K562 (cell line): Measurements from ENCODE around the gene PPA1. TPM values are rescaled to one million over a fixed set of nuclear protein-coding genes. Genes with fewer than 3 reads are reported as not detected.

Experiments used
- ATAC-seq: fragments of 200-7000 bp; cut with Tn5 transposase; 3 replicates; pipeline ENCODE4 v1.9.1; 2020; ENCODE audit warnings: moderate library complexity
- BruUV-seq: library from RNA; stranded (reverse); fragments of 400-500 nt; replicated peaks from 2 replicates; lab custom pipeline; 2021; lab: Mats Ljungman, UMichigan
- CTCF ChIA-PET: fragments of 300-600 bp; formaldehyde crosslinking; extraction: SDS; loops from one replicate; lab custom pipeline; 2021; ENCODE audit warnings: low intra/inter-chr PET ratio; lab: Yijun Ruan, JAX
- POLR2A ChIA-PET: fragments of 300-600, 350-650 bp; sonication (Branson Sonifier 250); formaldehyde crosslinking; extraction: SDS; loops from one replicate; lab custom pipeline; 2021; ENCODE audit warnings: antibody characterized with exemption, inconsistent platforms; lab: Yijun Ruan, JAX
- DNase-seq, 4 experiments: peaks; one replicate each; pipeline versions ENCODE4 v3.0.0 to v3.0.0-alpha.2; 2011 to 2018; ENCODE audit warnings: low spot score in 3 of 4, mixed read lengths in 3 of 4; ENCODE audit errors: extremely low read depth in 1 of 4
- FAIRE-seq: peaks from 2 replicates; lab custom pipeline; 2011; peaks lifted over from hg19 to GRCh38; lab: Jason Lieb, UNC
- H2AFZ ChIP-seq: 2 replicates; pipeline ENCODE4 v1.6.0; 2011; ENCODE audit warnings: low read depth, low read length, control low read depth, inconsistent platforms
- H3K27ac ChIP-seq: fragments of 200-600 bp; 3 replicates; pipeline ENCODE4 v1.8.0; 2011; ENCODE audit warnings: low read depth, mild to moderate bottlenecking, control low read depth, inconsistent platforms, low read length, moderate library complexity, mixed read lengths; ENCODE audit errors: extremely low read depth
- H3K27me3 ChIP-seq, 2 experiments: fragments of 300-600 bp in 1 of 2; 2 replicates in 1 of 2; 3 replicates in 1 of 2; pipeline versions ENCODE4 v1.6.0 to v1.8.0; 2011; ENCODE audit warnings: inconsistent platforms in 2 of 2, low read length in 2 of 2, mild to moderate bottlenecking in 1 of 2, mixed read lengths in 1 of 2, moderate library complexity in 1 of 2; ENCODE audit not compliant: control insufficient read depth in 2 of 2, insufficient read depth in 2 of 2
- H3K36me3 ChIP-seq: fragments of 300-600 bp; 3 replicates; pipeline ENCODE4 v1.8.0; 2011; ENCODE audit warnings: mild to moderate bottlenecking, low read length, inconsistent platforms; ENCODE audit not compliant: control insufficient read depth, insufficient read depth
- H3K4me1 ChIP-seq, 2 experiments: fragments of 200-600 bp in 1 of 2; replicated peaks in 1 of 2; 2 replicates in 1 of 2; 3 replicates in 1 of 2; pipeline versions ENCODE4 v1.5.1 to v1.8.0; 2011; ENCODE audit warnings: inconsistent platforms in 2 of 2, low read length in 2 of 2, mild to moderate bottlenecking in 1 of 2, mixed read lengths in 1 of 2, moderate library complexity in 1 of 2; ENCODE audit not compliant: control insufficient read depth in 2 of 2, insufficient read depth in 2 of 2
- H3K4me2 ChIP-seq: 2 replicates; pipeline ENCODE4 v1.6.1; 2011; ENCODE audit warnings: low read length, control low read depth, inconsistent platforms, mixed read lengths; ENCODE audit not compliant: insufficient read depth
- H3K4me3 ChIP-seq: fragments of 200-600 bp; sonication (generic), shearing (Covaris generic); 2 replicates; pipeline ENCODE4 v1.5.1; 2016; ENCODE audit warnings: control low read depth, inconsistent platforms
- H3K79me2 ChIP-seq: fragments of 200-600 bp; 3 replicates; pipeline ENCODE4 v1.8.0; 2011; ENCODE audit warnings: low read length, inconsistent platforms; ENCODE audit not compliant: control insufficient read depth, insufficient read depth
- H3K9ac ChIP-seq, 2 experiments: 2 replicates each; pipeline versions ENCODE4 v1.6.0 to v1.6.1; 2011; ENCODE audit warnings: low read depth in 2 of 2, low read length in 2 of 2, control low read depth in 1 of 2, inconsistent platforms in 1 of 2, mild to moderate bottlenecking in 1 of 2, mixed read lengths in 1 of 2; ENCODE audit not compliant: insufficient read depth in 1 of 2
- H3K9me1 ChIP-seq: one replicate; pipeline ENCODE4 v1.6.0; 2011; ENCODE audit warnings: inconsistent platforms, mild to moderate bottlenecking, low read length, moderate library complexity; ENCODE audit not compliant: control insufficient read depth, insufficient read depth
- H3K9me3 ChIP-seq: replicated peaks from 2 replicates; pipeline ENCODE4 v1.5.1; 2011; ENCODE audit warnings: low read depth, low read length, inconsistent platforms; ENCODE audit not compliant: control insufficient read depth, insufficient read depth
- H4K20me1 ChIP-seq: replicated peaks from 2 replicates; pipeline ENCODE4 v1.6.1; 2011; ENCODE audit warnings: low read length, inconsistent platforms, mixed read lengths; ENCODE audit not compliant: control insufficient read depth, insufficient read depth
- CHD2 ChIP-seq: IDR thresholded peaks from 2 replicates; pipeline ENCODE4 v1.6.1; 2011; ENCODE audit warnings: low read depth, low read length
- COPS2 ChIP-seq: fragments of 450-650 bp; conservative IDR thresholded peaks from 2 replicates; pipeline ENCODE4 v1.6.1; 2016; ENCODE audit warnings: mild to moderate bottlenecking, moderate library complexity
- DMBX1 ChIP-seq: fragments of 250-450 bp; sonication (Bioruptor Pico); IDR thresholded peaks from 2 replicates; pipeline ENCODE4 v1.8.0; 2022; ENCODE audit warnings: inconsistent platforms, mild to moderate bottlenecking, moderate library complexity, borderline replicate concordance
- IRF2 ChIP-seq: sonication (generic); formaldehyde crosslinking; IDR thresholded peaks from 2 replicates; pipeline ENCODE4 v1.8.1; 2022; ENCODE audit warnings: mild to moderate bottlenecking, missing genetic modification reagents
- KAT8 ChIP-seq: fragments of 450-650 bp; IDR thresholded peaks from 2 replicates; pipeline ENCODE4 v1.6.1; 2016; ENCODE audit warnings: low read depth, mild to moderate bottlenecking
- MCM7 ChIP-seq, 2 experiments: fragments of 450-650 bp; IDR thresholded peaks; 2 replicates each; pipeline ENCODE4 v1.6.1; 2016 to 2018
- MED1 ChIP-seq: sonication (generic); formaldehyde crosslinking; IDR thresholded peaks from 2 replicates; pipeline ENCODE4 v1.8.1; 2023; ENCODE audit warnings: missing genetic modification reagents, borderline replicate concordance
- NCOA6 ChIP-seq: fragments of 450-650 bp; IDR thresholded peaks from 2 replicates; pipeline ENCODE4 v1.6.1; 2017; ENCODE audit warnings: mild to moderate bottlenecking
- NFIC ChIP-seq: fragments of 450-650 bp; IDR thresholded peaks from 2 replicates; pipeline ENCODE4 v1.6.1; 2017; ENCODE audit warnings: mild to moderate bottlenecking, inconsistent platforms
- NR4A1 ChIP-seq, 2 experiments: fragments of 250-450 bp in 1 of 2; fragments of 450-650 bp in 1 of 2; sonication (Bioruptor Pico) in 1 of 2; IDR thresholded peaks; 2 replicates each; pipeline versions ENCODE4 v1.4.0 to v1.6.1; 2016 to 2020; ENCODE audit warnings: mild to moderate bottlenecking in 2 of 2, missing compliant biosample characterization in 1 of 2, missing genetic modification characterization in 1 of 2, moderate library complexity in 1 of 2
- POLR2G ChIP-seq: fragments of 200-400 bp; formaldehyde crosslinking; IDR thresholded peaks from 2 replicates; pipeline ENCODE4 v1.6.1; 2017; ENCODE audit warnings: low read depth, mild to moderate bottlenecking, antibody characterized with exemption, low read length, moderate library complexity
- RBM14 ChIP-seq: fragments of 200-400 bp; formaldehyde crosslinking; IDR thresholded peaks from 2 replicates; pipeline ENCODE4 v1.6.1; 2018; ENCODE audit warnings: low read depth, mild to moderate bottlenecking, low read length, moderate library complexity, borderline replicate concordance; ENCODE audit not compliant: insufficient read depth
- SRF ChIP-seq, 2 experiments: fragments of 250-450, 450-650 bp in 1 of 2; sonication (Bioruptor Pico) in 1 of 2; sonication (generic) in 1 of 2; formaldehyde crosslinking; IDR thresholded peaks; 2 replicates each; pipeline versions ENCODE4 v1.5.0 to v1.5.1; 2020 to 2022; ENCODE audit warnings: mild to moderate bottlenecking in 1 of 2, missing genetic modification reagents in 1 of 2
- ZNF184 ChIP-seq: sonication (generic); formaldehyde crosslinking; IDR thresholded peaks from 2 replicates; pipeline ENCODE4 v1.5.0; 2020; ENCODE audit warnings: missing genetic modification reagents
- ZNF224 ChIP-seq: sonication (generic); formaldehyde crosslinking; IDR thresholded peaks from 2 replicates; pipeline ENCODE4 v1.8.0; 2022; ENCODE audit warnings: mild to moderate bottlenecking, missing genetic modification reagents
- ZNF239 ChIP-seq: fragments of 250-450 bp; sonication (Bioruptor Pico); IDR thresholded peaks from 2 replicates; pipeline ENCODE4 v1.4.0; 2020; ENCODE audit warnings: mild to moderate bottlenecking
- in situ Hi-C: fragments of 300-500 bp; cut with MboI; formaldehyde crosslinking; loops from 4 replicates; pipeline ENCODE4 v1.15.0; 2018; ENCODE audit warnings: inconsistent platforms, mixed read lengths
- intact Hi-C: fragments of 100-400 bp; cut with micrococcal nuclease; formaldehyde crosslinking; loops from 2 replicates; pipeline ENCODE4 v1.14.2; 2022
- polyA plus RNA-seq, 8 experiments: library from polyadenylated mRNA; depleted of rRNA in 4 of 8; stranded (reverse) in 5 of 8; unstranded in 3 of 8; fragments of >200 nt; fragmentation: Nextera tagmentation in 2 of 8; fragmentation: Illumina TruSeq in 1 of 8; extraction: Ambion mirVana in 2 of 8; extraction: Trizol in 1 of 8; gene quantifications; 2 replicates each; pipeline versions ENCODE4 v1.2.1 to v1.2.3, GENCODE V29; 2011 to 2014; ENCODE audit warnings: inconsistent platforms in 1 of 8, missing spikeins in 1 of 8
- total RNA-seq, 7 experiments: library from RNA; depleted of rRNA in 6 of 7; stranded (reverse); fragments of >200 nt in 6 of 7; fragmentation: Illumina TruSeq in 2 of 7; extraction: Trizol in 2 of 7; gene quantifications; 2 replicates each; pipeline versions ENCODE4 v1.2.1 to v1.2.3, GENCODE V29; 2011 to 2021; ENCODE audit warnings: low replicate concordance in 1 of 7
- TF ChIP-seq, protein P1 (sequence below): fragments of 250-450 bp; sonication (Bioruptor Pico); IDR thresholded peaks from 2 replicates; pipeline ENCODE4 v1.8.0; 2022; ENCODE audit warnings: inconsistent platforms, mild to moderate bottlenecking, moderate library complexity, borderline replicate concordance
- TF ChIP-seq, protein P2 (sequence below), 2 experiments: fragments of 200-800 bp in 1 of 2; sonication (Bioruptor generic) in 1 of 2; sonication (generic) in 1 of 2; formaldehyde crosslinking in 1 of 2; IDR thresholded peaks in 1 of 2; conservative IDR thresholded peaks in 1 of 2; 2 replicates each; pipeline versions ENCODE4 v1.5.0 to v1.6.1; 2016 to 2020; ENCODE audit warnings: missing compliant biosample characterization in 1 of 2, missing genetic modification characterization in 1 of 2, missing genetic modification reagents in 1 of 2
- TF ChIP-seq, protein P3 (sequence below): fragments of 450-650 bp; IDR thresholded peaks from 2 replicates; pipeline ENCODE4 v1.6.1; 2016; ENCODE audit warnings: antibody characterized with exemption

PPA1 gene
- total and polyA plus RNA-seq, 9 of the 15 experiments (the other 6 are each of a cell fraction or from before 2014, with no cell fraction given): 301 to 635 (median 471) TPM

DNA sequence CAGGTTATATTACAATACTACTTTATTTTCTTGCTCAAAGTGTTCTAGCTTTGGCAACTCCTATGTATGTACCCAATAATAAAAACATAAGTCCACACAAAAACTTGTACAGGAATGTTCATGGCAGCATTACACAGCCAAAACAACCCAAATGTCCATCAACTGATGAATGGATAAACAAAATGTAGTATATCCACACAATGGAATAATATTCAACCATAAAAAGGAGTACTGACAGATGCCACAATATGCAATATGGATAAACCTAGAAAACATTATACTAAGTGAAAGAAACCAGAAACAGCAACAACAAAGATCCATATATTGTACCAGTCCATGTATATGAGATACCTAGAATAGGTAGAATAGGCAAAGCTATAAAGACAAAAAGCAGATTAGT, 21.0 kb downstream of the PPA1 start:
- Histone ChIP-seq H3K27ac (no peak overlapping the region), H3K4me1 (no peaks in the 10 kb centered on the region), H3K9ac (no peak overlapping the region), H3K4me2 (no peak overlapping the region), H3K9me1 (no peaks in the 10 kb centered on the region), H3K79me2 (no peaks in the 10 kb centered on the region), H3K27me3 (no peaks in the 10 kb centered on the region), H3K9me3 (no peaks in the 10 kb centered on the region), H3K36me3 (peaks cover 96% of the 10 kb centered on the region), H4K20me1 (no peaks in the 10 kb centered on the region), H3K4me3 (no peak overlapping the region), H2AFZ (no peak overlapping the region)
- ChIA-PET POLR2A (no interaction called here), CTCF (interaction anchor here (0.7 kb wide), 1 partner anchor 343 kb away, joined by 4 read pairs; no protein-coding TSS in a partner anchor)
- ATAC-seq (no peak), DNase-seq (no peak), FAIRE-seq (no peak)
- intact Hi-C loops (no loop called here), in situ Hi-C loops (loop anchor here (10.0 kb wide), 1 partner anchor 323 kb away; no protein-coding TSS in a partner anchor)
- no TSS peak for BruUV-seq
- TF ChIP-seq ZNF239 (no peak), RBM14 (no peak), CHD2 (no peak), SRF (CRISPR knock-in tag; IDR thresholded peaks at IDR 0.05) (no peak), MCM7 (IDR thresholded peaks at IDR 0.05) (no peak), ZNF184 (no peak), COPS2 (no peak), NR4A1 (CRISPR knock-in tag; IDR thresholded peaks at IDR 0.05) (no peak), NR4A1 (tag; IDR thresholded peaks at IDR 0.05) (no peak), IRF2 (CRISPR knock-in tag) (no peak), NCOA6 (no peak), DMBX1 (no peak), POLR2G (no peak), ZNF224 (CRISPR knock-in tag) (no peak), KAT8 (no peak), MED1 (no peak), NFIC (no peak)
- TF ChIP-seq, protein P1, sequence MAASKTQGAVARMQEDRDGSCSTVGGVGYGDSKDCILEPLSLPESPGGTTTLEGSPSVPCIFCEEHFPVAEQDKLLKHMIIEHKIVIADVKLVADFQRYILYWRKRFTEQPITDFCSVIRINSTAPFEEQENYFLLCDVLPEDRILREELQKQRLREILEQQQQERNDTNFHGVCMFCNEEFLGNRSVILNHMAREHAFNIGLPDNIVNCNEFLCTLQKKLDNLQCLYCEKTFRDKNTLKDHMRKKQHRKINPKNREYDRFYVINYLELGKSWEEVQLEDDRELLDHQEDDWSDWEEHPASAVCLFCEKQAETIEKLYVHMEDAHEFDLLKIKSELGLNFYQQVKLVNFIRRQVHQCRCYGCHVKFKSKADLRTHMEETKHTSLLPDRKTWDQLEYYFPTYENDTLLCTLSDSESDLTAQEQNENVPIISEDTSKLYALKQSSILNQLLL (CRISPR knock-in tag): no peak
- TF ChIP-seq, protein P2, sequence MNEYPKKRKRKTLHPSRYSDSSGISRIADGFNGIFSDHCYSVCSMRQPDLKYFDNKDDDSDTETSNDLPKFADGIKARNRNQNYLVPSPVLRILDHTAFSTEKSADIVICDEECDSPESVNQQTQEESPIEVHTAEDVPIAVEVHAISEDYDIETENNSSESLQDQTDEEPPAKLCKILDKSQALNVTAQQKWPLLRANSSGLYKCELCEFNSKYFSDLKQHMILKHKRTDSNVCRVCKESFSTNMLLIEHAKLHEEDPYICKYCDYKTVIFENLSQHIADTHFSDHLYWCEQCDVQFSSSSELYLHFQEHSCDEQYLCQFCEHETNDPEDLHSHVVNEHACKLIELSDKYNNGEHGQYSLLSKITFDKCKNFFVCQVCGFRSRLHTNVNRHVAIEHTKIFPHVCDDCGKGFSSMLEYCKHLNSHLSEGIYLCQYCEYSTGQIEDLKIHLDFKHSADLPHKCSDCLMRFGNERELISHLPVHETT (CRISPR knock-in tag; conservative IDR thresholded peaks at IDR 0.05 in 1 of 2, IDR thresholded peaks at IDR 0.05 in 1 of 2): no peak
- TF ChIP-seq, protein P3, sequence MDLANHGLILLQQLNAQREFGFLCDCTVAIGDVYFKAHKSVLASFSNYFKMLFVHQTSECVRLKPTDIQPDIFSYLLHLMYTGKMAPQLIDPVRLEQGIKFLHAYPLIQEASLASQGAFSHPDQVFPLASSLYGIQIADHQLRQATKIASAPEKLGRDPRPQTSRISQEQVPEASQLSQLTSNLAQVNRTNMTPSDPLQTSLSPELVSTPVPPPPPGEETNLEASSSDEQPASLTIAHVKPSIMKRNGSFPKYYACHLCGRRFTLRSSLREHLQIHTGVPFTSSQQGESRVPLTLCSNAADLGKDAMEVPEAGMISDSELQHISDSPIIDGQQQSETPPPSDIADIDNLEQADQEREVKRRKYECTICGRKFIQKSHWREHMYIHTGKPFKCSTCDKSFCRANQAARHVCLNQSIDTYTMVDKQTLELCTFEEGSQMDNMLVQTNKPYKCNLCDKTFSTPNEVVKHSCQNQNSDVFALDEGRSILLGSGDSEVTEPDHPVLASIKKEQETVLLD: no peak
